ENCODE measurements around the gene DNASE1L1.
A peak's percentile ranks its signal among the peaks of the same experiment; 100 is the strongest.

Gene DNASE1L1

DNA sequence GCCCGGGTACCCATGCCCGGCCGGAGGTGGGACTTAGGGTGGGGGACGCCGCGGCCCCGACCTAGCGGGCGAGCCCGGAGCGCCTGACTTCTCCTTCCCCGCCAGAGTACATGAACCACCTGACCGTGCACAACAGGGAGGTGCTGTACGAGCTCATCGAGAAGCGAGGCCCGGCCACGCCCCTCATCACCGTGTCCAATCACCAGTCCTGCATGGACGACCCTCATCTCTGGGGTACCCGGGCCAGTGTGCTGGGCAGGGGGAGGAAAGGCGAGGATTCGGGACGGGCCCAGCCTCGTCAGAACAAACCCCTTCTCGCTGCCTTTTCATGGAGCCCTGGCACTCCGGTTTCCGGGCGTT is 2.9 kb upstream of the DNASE1L1 start:
- ChIA-PET CTCF (interaction anchor here (1.3 to 2.4 kb wide), 4 partner anchors 9 to 39 kb away, joined by 3 to 12 read pairs (median 4); partner anchors contain the start of genes ATP6AP1 and RPL10), POLR2A (interaction anchor here (1.0 kb wide), 1 partner anchor 12 kb away, joined by 3 read pairs; no protein-coding TSS in a partner anchor)
- TF ChIP-seq, protein P1, sequence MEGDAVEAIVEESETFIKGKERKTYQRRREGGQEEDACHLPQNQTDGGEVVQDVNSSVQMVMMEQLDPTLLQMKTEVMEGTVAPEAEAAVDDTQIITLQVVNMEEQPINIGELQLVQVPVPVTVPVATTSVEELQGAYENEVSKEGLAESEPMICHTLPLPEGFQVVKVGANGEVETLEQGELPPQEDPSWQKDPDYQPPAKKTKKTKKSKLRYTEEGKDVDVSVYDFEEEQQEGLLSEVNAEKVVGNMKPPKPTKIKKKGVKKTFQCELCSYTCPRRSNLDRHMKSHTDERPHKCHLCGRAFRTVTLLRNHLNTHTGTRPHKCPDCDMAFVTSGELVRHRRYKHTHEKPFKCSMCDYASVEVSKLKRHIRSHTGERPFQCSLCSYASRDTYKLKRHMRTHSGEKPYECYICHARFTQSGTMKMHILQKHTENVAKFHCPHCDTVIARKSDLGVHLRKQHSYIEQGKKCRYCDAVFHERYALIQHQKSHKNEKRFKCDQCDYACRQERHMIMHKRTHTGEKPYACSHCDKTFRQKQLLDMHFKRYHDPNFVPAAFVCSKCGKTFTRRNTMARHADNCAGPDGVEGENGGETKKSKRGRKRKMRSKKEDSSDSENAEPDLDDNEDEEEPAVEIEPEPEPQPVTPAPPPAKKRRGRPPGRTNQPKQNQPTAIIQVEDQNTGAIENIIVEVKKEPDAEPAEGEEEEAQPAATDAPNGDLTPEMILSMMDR (IDR thresholded peaks at IDR 0.05; ENCODE audit: control extremely low read depth, extremely low read depth, low read depth, missing control alignments), result no peak
- peak; percentile 72 for DNase-seq (ENCODE audit: extremely low spot score)

DNA sequence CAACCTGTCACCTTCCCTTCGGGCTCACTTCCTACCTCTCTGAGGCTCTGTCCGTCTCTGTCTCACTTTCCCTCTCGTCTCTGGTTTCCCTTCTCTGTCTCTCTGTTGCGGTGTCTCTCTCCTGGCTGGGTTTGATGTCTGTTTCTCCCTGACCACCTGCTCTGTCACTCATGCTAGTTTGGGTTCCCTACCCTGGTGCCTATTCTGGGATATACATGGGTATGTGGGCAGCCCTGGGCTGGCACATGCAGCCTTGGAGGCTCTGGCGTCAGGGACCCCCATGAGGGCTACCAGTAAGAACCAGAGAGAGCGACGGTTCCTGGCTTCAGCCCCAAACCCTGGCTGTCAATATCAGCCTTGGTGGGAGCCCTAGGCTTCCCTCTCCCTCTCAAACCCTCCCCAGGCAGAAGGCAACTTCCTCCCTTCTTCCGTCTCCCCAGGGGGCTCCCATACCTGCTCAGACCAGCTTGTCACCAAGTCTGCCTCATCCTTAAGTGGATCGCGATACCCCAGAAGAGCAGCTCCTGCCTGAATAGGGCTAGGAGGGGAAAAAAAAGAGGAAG is 314 bp downstream of the DNASE1L1 start:
- TF ChIP-seq, protein P1 (IDR thresholded peaks at IDR 0.05; ENCODE audit: control extremely low read depth, extremely low read depth, low read depth, missing control alignments), result no peak
- no peak for DNase-seq (ENCODE audit: extremely low spot score)
- CTCF ChIA-PET, result no interaction called here

DNA sequence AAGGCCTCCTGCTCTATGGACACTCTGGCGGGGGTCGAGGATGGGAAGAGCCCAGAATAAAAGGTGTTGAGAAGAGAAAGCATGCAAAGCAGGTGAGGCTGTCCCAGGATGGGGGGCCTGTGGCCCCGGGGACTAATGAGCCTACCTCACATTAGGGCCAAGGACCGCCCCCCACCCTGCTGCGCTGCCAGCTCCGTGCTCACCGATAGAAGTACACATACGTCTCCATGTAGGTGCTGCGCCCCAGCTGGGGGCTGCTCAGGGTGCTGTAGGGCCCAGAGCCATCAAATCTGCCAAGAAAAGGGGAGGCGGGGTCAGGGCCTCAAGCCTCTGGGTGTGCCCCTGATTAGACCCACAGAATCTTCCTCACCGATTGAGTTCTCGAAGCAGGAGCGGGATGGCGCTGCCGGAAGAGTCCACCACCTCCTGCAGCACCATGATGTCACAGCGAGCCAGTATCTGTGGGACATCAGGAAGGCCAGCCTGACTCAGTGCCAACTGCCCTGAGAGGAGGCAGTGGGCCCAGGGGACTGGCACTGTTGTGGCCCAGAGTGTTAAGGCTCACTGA is 4.3 kb downstream of the DNASE1L1 start:
- TF ChIP-seq, protein P1 (IDR thresholded peaks at IDR 0.05; ENCODE audit: control extremely low read depth, extremely low read depth, low read depth, missing control alignments), result no peak
- ChIA-PET POLR2A (no interaction called here), CTCF (no interaction called here)
- DNase-seq (ENCODE audit: extremely low spot score), result no peak

More for the DNA sequence above, 314 bp downstream of the DNASE1L1 start:
- POLR2A ChIA-PET, result no interaction called here

DNA sequence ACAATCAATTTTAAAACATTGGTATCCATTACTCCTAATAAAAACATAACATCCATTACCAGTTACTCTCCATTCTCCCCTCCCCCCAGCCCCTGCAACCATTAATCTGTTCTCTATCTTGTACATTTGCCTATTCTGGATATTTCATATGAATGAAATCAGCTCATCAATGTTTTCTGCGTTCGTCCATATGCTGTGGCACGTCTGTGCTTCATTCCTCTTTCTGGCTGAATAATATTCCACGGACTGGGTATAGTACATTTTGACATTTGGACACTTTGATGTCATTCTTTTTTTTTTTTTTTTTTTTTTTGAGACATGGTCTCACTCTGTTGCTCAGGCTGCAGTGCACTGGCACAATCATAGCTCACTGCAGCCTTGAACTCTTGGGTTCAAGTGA is 5.2 kb downstream of the DNASE1L1 start:
- DNase-seq (ENCODE audit: extremely low spot score), result no peak
- TF ChIP-seq, protein P1 (IDR thresholded peaks at IDR 0.05; ENCODE audit: control extremely low read depth, extremely low read depth, low read depth, missing control alignments), result no peak
- CTCF ChIA-PET, result no interaction called here
- POLR2A ChIA-PET, result no interaction called here

DNA sequence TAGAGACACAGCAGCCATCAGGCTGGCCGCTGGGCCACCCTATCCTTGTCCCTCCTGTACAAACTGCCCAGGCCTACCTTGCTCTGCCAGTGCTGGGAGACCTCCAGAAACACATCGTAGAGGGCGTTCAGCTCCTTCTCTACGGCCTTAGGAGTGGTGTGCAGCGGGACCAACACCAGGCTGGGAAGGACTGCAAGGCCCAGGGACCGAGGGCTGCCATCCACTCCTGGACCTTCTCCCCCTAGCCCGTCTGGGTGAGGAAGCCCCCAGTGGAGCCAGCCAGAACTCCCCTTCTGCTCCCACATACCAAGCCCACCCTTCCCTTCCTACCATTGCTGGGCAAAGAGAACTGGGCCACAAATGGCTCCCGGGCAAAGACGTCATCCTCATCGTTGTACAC is 5.9 kb downstream of the DNASE1L1 start:
- DNase-seq (ENCODE audit: extremely low spot score), result no peak
- POLR2A ChIA-PET, result no interaction called here
- CTCF ChIA-PET, result no interaction called here
- TF ChIP-seq, protein P1 (IDR thresholded peaks at IDR 0.05; ENCODE audit: control extremely low read depth, extremely low read depth, low read depth, missing control alignments), result no peak

DNA sequence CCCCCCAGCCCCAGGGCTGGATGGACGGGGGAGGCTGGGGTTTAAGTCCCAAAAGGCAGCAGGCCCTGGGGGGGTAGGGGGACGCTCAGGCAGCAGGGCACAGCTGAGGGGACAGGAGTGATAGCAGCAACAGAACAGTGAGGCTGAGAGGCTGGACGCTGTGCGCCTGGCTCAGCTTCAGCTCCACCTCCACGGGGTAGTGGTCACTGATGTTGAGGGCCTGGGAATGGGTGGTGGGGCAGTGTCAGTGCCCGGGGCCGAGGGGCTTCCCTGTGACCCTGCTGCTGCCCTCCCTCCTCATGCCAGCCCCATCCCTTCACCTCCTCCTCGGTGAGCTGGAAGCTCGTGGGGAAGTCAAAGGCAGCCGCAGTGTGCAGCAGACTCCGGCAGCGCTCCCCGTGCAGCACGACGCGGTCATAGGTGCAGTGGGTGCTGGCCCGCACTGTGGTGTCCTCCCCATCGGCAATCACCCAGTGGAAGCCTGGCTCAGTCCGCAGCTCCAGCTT is 6.4 kb downstream of the DNASE1L1 start:
- TF ChIP-seq, protein P1 (IDR thresholded peaks at IDR 0.05; ENCODE audit: control extremely low read depth, extremely low read depth, low read depth, missing control alignments), result no peak
- no peak for DNase-seq (ENCODE audit: extremely low spot score)
- ChIA-PET POLR2A (interaction anchor here (0.5 to 1.2 kb wide), 2 partner anchors 56 to 74 kb away, joined by 3 to 4 read pairs; partner anchors contain the start of gene PLXNA3), CTCF (no interaction called here)

Data from GM10248 (cell line).